Measurements from ENCODE around the gene SUN5. TPM values are rescaled to one million over a fixed set of nuclear protein-coding genes. Genes with fewer than 3 reads are reported as not detected.
"Not testable (repeated sequence)": the region's sequence is repeated elsewhere in the genome, so short reads cannot be mapped to it uniquely, and the experiment has no call there.

Gene SUN5
- total RNA-seq, 1 experiment from 2014 or later, result not detected

DNA sequence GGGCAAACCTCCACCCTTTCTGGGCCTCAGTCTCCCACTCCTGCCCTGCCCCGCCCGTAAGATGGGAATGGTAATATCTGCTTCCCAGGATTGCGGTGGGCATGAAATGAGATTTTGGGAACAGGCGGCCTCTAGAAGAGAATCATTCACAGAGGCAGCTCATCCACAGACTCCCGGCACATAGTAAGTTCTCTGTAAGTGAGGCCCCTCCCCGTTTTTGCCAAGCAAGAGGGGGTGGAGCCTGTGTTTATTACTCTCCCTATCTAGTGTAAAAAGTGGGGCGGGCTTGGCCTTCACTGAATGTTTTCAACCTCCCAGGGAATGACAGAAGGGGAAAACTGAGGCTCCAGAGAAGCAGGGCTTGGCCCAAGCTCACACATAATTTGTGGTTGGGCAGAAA lies 20.0 kb downstream of the SUN5 start:
- peak; percentile 51 to 60 for DNase-seq
- no peak overlapping the region for H3K4me3 ChIP-seq
- no peaks in the 10 kb centered on the region for H3K36me3 ChIP-seq
- H3K9me3 ChIP-seq (replicated peaks), result no peaks in the 10 kb centered on the region; the same call in 1 of the 2 replicates
- H3K4me1 ChIP-seq, result peaks cover 40% of the 10 kb centered on the region
- no peak overlapping the region for H3K27ac ChIP-seq
- no peaks in the 10 kb centered on the region for H3K27me3 ChIP-seq

DNA sequence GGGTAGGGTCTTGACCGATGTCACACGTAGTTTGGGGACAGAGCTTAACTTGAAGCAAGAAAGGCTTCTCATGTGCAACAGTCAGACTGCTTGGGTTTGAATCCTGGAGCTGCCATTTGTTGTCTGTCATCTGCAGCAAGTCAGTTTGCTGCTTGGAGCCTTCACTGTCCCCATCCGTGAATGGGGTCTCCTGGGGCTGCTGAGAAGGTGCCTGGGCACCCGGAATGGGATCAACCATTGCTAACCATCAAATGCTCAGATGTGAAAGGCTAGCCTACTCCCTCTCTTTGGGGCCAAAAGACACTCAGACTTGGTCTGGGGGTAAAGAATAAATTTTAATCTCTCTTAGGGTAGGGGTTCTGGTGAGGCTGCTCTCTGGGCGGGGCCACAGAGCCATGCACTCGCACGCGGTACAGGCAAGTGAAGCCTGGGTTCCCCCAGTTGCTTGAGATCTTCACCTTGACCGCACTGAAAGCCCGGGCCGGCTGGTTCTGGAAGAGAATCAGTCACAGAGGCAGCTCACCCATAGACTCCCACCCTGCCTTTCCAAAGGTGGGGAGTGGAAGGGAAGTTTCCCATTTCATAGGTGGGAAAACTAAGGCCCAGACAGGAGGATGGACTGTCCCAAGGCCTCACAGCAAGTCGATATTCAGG lies 20.6 kb downstream of the SUN5 start:
- H3K4me1 ChIP-seq, result peaks cover 46% of the 10 kb centered on the region
- H3K4me3 ChIP-seq, result no peak overlapping the region
- DNase-seq, result no peak
- H3K9me3 ChIP-seq (replicated peaks), result no peaks in the 10 kb centered on the region; the same call in 1 of the 2 replicates
- no peak overlapping the region for H3K27ac ChIP-seq
- no peaks in the 10 kb centered on the region for H3K27me3 ChIP-seq
- no peaks in the 10 kb centered on the region for H3K36me3 ChIP-seq

DNA sequence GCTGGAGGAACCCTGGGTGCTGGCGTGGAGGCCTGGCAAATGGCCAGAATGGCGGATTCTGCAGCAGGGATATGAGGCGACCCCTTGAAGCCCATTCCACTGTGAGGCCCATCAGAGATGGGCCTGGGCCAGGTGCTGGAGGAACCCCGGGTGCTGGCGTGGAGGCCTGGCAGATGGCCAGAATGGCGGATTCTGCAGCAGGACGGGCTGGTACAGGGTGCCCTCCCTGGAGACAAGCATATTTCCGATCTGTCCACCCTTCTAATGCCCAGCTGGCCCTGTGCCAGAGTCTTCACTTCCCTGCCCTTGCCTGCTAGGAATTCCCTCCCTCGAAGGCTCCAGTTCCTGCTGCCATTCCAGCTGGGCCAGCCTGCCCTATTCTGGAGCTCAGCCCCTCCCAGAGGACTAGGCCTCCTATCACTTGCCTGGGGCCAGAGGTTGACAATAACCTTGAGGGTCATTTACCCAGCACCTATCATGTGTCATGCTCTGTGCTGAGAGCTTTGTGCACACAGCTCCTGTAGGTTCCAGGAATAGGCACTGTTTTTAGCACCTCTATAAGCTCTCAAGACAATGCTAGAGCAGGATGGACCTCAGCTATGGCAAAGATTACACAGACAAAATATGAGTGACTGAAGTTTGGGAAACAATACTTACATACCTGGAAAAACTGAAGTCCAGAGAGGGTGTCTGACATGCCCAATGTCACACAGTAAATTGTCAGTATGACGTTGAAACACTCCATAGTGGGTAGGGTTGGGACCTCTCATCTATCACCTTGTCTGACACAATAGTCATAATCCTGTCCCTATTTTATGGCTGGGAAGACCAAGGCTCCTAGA lies 21.4 kb downstream of the SUN5 start:
- H3K4me3 ChIP-seq, result no peak overlapping the region
- H3K9me3 ChIP-seq (replicated peaks), result no peaks in the 10 kb centered on the region; the same call in 1 of the 2 replicates
- peak; percentile 95 to 96 for DNase-seq
- H3K27ac ChIP-seq, result peak overlapping the region; percentile 27; the same call in 1 of the 2 replicates
- H3K27me3 ChIP-seq, result no peaks in the 10 kb centered on the region
- no peaks in the 10 kb centered on the region for H3K36me3 ChIP-seq
- H3K4me1 ChIP-seq, result peaks cover 54% of the 10 kb centered on the region

DNA sequence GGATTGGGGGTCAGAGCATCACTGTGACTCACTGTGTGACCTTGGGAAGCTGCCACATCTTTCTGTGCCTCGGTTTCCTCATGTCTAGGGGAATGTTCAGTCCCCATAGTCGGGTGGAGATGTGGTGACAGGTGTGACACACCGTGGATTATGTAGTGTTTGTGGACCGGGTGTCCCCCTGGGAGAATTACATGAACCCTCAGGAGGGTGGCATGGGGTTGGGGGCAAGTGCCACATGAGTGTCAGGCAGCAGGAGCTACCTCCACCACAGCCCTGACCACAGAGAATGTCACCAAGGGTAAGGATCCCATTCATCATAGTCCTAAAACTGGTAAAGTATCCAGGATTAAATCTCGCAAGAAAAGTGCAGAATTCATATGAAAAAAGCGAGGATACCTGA lies 23.2 kb downstream of the SUN5 start:
- Histone ChIP-seq H3K9me3 (replicated peaks) (no peaks in the 10 kb centered on the region; the same call in 1 of the 2 replicates), H3K4me3 (peak overlapping the region; percentile 7; the same call in 1 of the 2 replicates), H3K27ac (peak overlapping the region; percentile 91), H3K36me3 (no peaks in the 10 kb centered on the region), H3K27me3 (no peaks in the 10 kb centered on the region), H3K4me1 (peaks cover 63% of the 10 kb centered on the region)
- no peak for DNase-seq

DNA sequence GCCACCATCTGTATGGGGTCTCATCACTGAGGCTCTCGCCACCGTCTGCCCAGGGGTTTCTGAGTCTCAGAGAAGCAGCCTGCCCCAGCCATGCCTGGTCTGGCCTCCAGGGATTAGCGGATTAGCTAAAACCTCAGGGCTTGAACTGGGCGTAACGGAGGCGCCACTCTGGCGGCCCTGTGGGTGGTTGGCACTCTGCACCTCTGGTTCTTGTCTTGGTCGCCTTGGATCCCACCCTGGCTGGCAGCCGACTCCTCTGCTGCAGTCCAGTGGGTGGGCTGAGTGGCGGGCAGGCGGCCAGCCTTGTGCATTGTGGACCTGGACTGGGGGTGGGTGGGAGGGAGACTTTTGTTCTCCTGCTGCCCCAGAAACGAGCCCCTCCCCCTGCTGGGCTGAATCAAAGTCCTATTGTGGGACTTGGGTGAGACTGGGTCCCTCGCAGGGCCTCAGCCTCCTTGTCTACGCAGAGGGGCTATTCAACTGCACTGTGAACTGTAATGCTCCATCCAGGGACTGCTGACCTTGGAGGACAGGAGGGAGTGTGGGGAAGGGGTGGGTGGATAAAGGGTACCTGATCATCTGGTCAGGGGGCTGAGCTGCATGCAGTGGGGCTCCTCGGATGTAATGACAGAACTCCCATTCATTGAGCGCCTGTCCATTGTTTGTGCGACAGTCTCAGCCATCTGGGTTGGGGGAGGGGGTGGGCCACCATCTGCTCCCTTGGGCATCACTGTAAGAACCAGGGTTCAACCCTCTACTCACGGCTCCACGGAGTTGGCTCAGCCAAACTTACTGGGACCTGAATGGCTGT lies 23.9 kb downstream of the SUN5 start:
- Histone ChIP-seq H3K36me3 (no peaks in the 10 kb centered on the region), H3K27ac (peak overlapping the region; percentile 91), H3K4me1 (peaks cover 63% of the 10 kb centered on the region), H3K27me3 (no peaks in the 10 kb centered on the region), H3K4me3 (peak overlapping the region; percentile 7; the same call in 1 of the 2 replicates), H3K9me3 (replicated peaks) (no peaks in the 10 kb centered on the region; the same call in 1 of the 2 replicates)
- peak; percentile 97 to 98 for DNase-seq

DNA sequence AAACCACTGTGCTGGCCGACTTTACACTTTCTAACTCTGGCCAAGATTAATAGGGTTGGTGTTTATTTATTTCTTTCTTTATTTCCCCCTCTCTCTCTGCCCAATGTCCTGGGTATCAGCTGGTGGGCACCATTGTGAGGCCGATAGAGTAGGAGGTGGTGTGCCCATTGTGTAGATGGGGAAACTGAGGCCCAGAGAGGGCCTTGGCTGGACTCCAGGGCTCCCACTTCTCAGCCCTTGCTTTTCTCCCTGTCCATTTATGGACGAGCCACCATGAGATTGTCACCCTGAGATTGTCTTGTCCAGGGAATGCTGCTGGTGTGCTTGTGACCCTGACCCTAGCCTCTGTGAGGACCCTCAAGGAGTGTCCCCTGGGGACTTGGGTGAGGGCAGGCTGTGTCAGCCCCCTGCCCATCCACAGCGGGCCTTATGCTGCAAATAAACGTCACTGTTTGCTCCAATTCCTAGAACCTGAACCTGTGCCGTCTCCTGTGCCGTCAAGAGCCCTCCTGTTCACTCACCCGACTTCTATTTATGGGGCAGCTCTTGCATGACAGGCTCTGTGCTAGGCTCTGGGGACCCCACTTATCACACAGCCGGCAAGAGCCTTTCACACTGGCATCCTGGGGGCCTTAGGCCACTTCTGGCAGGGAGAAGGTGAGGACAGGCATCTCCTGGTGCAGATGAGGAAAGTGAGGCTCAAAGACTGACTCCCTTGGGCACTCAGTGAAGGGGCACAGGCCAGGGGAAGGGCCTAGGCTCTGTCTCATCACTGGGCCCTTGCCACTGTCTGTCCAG lies 24.8 kb downstream of the SUN5 start:
- Histone ChIP-seq H3K27ac (peak overlapping the region; percentile 91), H3K9me3 (replicated peaks) (no peaks in the 10 kb centered on the region; the same call in 1 of the 2 replicates), H3K4me3 (no peak overlapping the region), H3K36me3 (no peaks in the 10 kb centered on the region), H3K4me1 (peaks cover 63% of the 10 kb centered on the region), H3K27me3 (no peaks in the 10 kb centered on the region)
- peak in 1 of 2 experiments; percentile 43 for DNase-seq

DNA sequence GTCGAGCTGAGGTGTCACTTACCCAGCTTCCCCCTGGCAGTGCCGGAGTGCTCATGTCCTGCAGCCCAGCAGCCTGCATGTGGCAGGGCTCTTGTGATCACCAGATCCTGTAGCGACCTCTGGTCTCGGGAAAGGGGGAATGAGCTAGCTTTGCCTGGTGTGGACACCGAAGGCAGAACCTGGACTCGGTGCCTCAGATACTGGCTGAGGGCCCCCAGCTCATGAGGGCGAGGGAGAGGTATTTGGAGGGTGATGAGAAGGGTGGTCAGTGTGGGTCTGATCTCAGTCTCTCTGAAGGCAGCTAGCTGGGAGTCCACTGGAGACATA lies 26.3 kb downstream of the SUN5 start:
- Histone ChIP-seq H3K27me3 (no peaks in the 10 kb centered on the region), H3K4me3 (no peak overlapping the region), H3K4me1 (peaks cover 58% of the 10 kb centered on the region), H3K27ac (peak overlapping the region; percentile 91), H3K36me3 (no peaks in the 10 kb centered on the region), H3K9me3 (replicated peaks) (no peaks in the 10 kb centered on the region; the same call in 1 of the 2 replicates)
- DNase-seq, result peak in 1 of 2 experiments; percentile 27

DNA sequence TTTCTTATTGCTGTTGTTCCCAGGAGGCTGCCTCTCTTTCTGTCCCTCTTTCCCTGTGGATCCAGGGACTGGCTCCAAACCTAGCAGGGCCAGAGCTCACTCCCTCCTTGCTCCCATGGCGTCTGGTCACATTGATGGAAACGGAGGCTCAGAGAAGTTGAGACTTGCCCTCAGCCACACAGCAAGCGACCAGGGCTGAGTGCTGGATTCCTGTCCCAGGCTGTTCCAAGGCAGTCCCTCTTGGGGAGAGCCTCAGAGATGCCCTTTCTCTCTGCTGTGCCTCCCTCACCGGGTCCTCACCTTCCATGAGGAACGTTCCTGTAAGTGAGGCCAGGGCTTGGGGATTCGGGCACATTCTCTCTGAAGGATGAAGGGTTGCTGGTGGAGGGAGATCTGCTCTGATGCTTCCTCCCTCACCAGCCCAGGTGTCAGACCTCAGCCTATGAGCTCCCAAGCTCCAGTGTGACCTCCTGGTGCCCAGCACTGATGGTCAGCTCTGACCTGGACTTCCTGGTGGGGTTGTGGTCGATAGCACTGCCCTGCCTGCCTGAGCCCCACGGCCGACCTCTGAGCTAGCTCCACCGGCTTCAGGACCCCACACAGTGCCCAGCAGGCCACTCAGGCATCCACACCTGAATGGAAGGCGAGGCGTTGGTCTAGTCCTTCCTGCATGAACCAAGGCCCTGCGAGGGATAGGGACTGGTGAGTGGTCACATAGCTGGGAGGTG lies 26.8 kb downstream of the SUN5 start:
- Histone ChIP-seq H3K27me3 (no peaks in the 10 kb centered on the region), H3K4me1 (peaks cover 55% of the 10 kb centered on the region), H3K9me3 (replicated peaks) (no peaks in the 10 kb centered on the region; the same call in 1 of the 2 replicates), H3K4me3 (no peak overlapping the region), H3K27ac (peak overlapping the region; percentile 91; the same call in 1 of the 2 replicates), H3K36me3 (no peaks in the 10 kb centered on the region)
- DNase-seq, result no peak

DNA sequence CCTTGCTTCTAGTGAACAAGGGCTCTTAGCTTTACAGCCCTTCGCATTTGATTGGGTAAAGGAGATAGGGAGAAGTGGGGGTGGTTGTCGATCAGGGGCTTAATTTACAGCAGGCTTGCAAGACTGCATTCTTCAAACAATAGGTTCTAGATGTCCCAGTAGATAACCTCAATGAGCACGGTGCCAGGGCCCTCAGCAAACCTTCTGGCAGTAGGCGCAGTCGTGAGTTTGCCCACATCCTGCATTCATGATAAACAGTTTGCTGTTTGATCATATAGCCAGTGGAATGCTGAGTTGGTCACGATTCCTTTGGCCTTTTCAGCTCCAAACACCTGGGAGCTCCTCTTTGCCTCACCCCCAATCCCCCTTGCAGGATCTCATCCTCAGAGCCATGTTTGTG lies 27.5 kb downstream of the SUN5 start:
- no peaks in the 10 kb centered on the region for H3K27me3 ChIP-seq
- DNase-seq, result no peak
- no peaks in the 10 kb centered on the region for H3K36me3 ChIP-seq
- H3K4me3 ChIP-seq, result no peak overlapping the region
- peaks cover 56% of the 10 kb centered on the region for H3K4me1 ChIP-seq
- H3K27ac ChIP-seq, result no peak overlapping the region
- H3K9me3 ChIP-seq (replicated peaks), result no peaks in the 10 kb centered on the region; the same call in 1 of the 2 replicates

DNA sequence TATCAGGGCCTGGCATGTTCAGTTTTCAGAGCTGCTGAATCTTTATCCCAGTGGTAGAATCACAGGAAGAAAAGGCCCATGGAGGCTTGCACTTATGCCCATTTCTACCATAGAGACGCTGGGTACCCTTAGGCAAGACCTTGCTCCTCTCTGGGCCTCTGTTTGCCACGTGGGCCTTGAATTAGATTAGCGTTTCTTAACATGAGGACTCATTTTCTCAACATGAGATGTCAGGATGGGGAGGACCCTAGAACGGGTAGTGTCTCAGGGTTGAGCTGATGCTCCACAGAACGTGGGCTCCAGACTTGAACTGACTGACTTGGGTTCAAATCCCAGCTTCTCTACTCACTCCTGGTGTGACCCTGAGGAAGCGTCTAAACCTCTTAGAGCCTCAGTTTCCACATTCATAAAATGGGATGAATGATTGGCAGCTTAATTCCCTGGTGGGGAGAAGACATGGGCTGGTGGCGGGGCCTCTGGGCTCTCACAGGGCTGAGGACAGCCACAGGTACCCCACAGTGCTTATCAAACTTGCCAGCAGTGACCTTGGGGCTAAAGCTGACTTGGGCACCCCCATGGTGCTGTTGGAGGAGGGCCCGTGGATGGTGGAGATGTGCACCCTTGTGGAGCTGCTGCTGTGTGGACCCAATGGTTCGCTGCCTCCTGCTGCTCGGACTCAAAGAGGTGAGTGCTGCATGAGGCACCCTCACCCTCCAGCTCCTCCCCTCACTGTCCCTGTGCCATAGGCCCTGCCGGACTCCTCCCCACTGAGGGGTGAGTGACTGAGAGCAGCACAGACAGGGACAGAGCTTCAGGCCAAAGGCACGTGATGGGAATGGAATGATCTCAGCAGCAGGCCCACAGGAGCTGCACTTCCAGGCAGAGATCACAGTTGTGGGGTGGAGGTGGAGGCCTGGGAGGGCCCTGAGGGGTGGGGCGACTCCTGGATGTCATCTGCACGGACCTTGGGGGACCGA lies 28.2 kb downstream of the SUN5 start:
- Histone ChIP-seq H3K27ac (no peak overlapping the region), H3K9me3 (replicated peaks) (no peaks in the 10 kb centered on the region), H3K4me3 (no peak overlapping the region), H3K36me3 (no peaks in the 10 kb centered on the region), H3K27me3 (no peaks in the 10 kb centered on the region), H3K4me1 (peaks cover 56% of the 10 kb centered on the region)
- no peak for DNase-seq

DNA sequence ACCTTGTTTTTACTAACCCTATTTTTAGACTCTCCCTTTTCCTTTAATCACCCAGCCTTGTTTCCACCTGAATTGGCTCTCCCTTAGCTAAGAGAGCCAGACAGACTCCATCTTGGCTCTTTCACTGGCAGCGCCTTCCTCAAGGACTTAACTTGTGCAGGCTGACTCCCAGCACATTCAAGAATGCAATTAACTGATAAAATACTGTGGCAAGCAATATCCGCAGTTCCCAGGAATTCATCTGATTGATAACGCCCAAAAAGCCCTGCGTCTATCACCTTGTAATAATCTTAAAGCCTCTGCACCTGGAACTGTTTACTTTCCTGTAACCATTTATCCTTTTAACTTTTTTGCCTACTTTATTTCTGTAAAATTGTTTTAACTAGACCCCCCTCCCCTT lies 29.1 kb downstream of the SUN5 start:
- H3K27me3 ChIP-seq; H3K4me3 ChIP-seq; H3K36me3 ChIP-seq; DNase-seq; H3K9me3 ChIP-seq (replicated peaks); H3K27ac ChIP-seq: not testable (repeated sequence)
- H3K4me1 ChIP-seq, result peaks cover 52% of the 10 kb centered on the region

DNA sequence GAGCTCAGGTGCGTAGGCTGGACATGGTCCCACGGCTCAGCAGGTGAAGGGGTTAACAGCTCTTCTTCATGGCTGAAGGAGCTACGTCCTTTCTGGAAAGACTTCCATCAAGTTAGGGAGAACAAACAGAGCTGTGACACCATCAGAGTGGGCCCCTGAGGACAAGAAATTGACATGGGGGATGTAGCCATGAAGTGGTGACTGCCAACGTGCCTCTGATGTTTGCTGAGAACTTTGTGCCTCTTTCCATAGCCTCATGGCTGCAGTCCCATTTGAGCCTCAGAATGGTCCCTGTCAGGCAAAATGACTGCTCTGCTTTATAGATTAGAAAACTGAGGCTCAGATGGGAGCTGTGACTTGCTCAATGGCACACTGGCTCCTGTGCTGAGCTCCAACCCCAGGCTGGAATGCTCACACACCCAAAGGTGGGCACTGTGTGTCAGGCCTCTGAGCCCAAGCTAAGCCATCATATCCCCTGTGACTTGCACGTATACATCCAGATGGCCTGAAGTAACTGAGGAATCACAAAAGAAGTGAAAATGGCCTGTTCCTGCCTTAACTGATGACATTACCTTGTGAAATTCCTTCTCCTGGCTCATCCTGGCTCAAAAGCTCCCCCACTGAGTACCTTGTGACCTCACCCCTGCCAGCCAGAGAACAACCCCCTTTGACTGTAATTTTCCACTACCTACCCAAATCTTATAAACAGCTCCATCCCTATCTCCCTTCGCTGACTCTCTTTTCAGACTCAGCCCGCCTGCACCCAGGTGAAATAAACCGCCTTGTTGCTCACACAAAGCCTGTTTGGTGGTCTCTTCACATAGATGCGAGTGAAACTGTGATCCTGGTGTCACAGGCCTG lies 29.8 kb downstream of the SUN5 start:
- H3K4me1 ChIP-seq, result peaks cover 45% of the 10 kb centered on the region
- not testable (repeated sequence) for H3K36me3 ChIP-seq; H3K27ac ChIP-seq; H3K4me3 ChIP-seq; DNase-seq; H3K9me3 ChIP-seq (replicated peaks); H3K27me3 ChIP-seq
